ENCODE measurements around the gene ARL5B.

The ARL5B gene

DNA sequence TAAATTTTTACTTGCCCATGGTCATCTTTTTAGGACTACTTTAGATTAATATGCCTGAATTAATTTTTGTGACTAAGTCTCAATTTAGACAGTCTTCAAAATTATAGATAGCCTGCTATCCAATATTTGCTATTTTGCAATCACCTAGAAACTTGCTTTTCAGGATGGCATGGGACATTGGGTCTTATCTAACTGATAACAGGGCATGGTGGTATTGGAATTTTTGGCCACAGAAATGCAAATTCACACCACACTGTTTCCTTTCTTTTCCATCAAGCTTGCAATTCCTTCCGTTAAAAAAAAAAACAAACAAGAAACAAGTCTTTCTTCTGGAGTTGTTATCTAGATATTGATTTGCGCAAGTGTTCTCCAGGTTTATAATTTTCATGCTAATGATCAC, 8.8 kb downstream of the ARL5B start:
- DNase-seq (ENCODE audit: low read depth), result no peak
- H3K4me3 ChIP-seq (ENCODE audit: control insufficient read depth, low read depth, low read length), result no peak overlapping the region
- TF ChIP-seq, protein P1, sequence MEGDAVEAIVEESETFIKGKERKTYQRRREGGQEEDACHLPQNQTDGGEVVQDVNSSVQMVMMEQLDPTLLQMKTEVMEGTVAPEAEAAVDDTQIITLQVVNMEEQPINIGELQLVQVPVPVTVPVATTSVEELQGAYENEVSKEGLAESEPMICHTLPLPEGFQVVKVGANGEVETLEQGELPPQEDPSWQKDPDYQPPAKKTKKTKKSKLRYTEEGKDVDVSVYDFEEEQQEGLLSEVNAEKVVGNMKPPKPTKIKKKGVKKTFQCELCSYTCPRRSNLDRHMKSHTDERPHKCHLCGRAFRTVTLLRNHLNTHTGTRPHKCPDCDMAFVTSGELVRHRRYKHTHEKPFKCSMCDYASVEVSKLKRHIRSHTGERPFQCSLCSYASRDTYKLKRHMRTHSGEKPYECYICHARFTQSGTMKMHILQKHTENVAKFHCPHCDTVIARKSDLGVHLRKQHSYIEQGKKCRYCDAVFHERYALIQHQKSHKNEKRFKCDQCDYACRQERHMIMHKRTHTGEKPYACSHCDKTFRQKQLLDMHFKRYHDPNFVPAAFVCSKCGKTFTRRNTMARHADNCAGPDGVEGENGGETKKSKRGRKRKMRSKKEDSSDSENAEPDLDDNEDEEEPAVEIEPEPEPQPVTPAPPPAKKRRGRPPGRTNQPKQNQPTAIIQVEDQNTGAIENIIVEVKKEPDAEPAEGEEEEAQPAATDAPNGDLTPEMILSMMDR (IDR thresholded peaks at IDR 0.05; ENCODE audit: control insufficient read depth, insufficient read depth, low read depth, low read length, missing control alignments), result no peak

DNA sequence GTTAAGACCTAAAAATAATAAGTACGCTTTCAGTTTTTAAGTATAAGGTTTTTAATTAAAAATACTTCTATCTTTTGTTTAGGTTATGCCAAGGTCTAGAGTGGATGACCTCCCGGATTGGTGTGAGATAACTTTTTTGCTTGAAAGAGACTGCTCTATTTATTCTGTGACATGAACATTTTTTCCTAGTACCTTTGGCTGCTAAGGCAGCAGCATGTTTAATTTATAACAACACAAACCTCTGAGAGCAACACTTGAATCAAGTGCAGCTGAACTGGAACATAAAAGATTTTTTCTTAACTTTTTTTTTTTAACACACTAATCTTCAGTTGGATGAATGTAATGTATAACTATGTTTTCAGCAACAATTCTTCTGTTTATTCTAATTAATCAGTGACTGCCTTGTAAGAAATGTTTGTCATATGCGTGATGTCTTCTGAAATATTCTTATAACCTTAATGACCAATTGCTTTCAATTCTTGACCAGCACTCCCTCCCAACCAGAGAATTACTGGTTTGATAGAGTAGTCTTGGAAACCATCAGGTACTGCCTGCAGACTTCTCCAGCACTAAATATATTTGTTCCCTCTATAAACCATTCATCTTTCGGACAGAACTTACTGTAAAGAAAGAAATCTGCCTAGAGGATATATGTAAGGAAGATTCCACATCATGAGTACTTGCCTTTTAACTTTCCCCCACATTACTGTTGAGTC, 16.0 kb downstream of the ARL5B start:
- no peak overlapping the region for H3K4me3 ChIP-seq (ENCODE audit: control insufficient read depth, low read depth, low read length)
- DNase-seq (ENCODE audit: low read depth), result no peak
- TF ChIP-seq, protein P1 (IDR thresholded peaks at IDR 0.05; ENCODE audit: control insufficient read depth, insufficient read depth, low read depth, low read length, missing control alignments), result no peak

DNA sequence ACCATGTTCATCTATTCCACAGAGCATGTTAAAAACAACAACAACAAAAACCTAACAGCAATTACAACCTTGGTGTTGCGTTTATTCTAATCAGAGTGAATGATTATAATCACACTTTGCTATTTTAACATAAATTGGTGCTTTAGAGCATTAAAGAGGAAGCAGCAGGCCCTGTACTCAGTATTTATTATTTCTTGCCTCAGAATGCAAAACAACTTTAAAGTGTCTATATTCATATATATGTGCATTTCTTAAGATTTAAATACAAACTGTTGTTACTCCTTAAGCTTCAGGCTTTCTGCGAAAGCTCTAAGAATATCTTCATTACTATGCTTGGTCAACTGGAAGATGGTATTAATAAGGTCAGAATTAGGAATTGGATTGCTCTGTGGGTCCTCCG, 21.5 kb downstream of the ARL5B start:
- TF ChIP-seq, protein P1 (IDR thresholded peaks at IDR 0.05; ENCODE audit: control insufficient read depth, insufficient read depth, low read depth, low read length, missing control alignments), result no peak
- DNase-seq (ENCODE audit: low read depth), result no peak
- no peak overlapping the region for H3K4me3 ChIP-seq (ENCODE audit: control insufficient read depth, low read depth, low read length)

DNA sequence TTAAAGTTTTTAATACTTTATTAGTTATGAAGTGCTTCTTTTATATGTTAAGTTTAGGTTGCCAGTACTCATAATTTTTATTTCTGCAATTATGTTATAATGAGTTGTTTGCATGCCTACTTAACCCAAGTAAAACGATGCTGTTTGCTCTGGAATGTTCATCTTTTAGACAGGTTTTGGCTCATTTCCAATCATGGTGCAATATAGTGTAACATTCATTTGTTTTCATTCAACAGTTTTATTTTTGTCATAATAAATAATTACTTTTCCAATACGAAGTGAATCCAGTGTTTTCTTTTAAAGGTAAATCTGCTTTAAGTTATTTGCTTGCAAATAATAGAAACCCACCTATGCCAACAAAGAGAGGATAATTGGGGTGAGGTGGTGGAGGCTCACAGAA, 22.1 kb downstream of the ARL5B start:
- DNase-seq (ENCODE audit: low read depth), result no peak
- H3K4me3 ChIP-seq (ENCODE audit: control insufficient read depth, low read depth, low read length), result no peak overlapping the region
- TF ChIP-seq, protein P1 (IDR thresholded peaks at IDR 0.05; ENCODE audit: control insufficient read depth, insufficient read depth, low read depth, low read length, missing control alignments), result no peak

DNA sequence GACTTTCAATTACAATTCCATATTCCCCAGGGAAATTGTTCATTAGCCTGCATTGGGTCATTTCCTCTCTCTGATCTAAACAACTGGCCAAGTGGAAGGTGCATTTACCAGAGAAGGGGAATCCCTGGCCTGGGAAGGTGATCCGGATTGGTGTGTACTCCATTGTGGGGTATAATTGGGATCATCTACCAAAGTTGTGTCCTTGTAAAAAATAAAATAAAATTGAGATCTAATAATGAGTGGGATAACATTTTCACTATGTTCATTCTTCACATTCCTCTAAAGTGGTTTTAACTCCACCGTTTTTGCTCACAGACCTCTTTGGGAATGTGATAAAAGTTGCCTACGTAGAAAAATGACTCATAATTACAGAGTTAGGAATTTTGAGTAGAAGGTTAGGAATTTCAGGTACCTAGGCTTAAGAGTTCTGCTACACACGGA, 22.8 kb downstream of the ARL5B start:
- H3K4me3 ChIP-seq (ENCODE audit: control insufficient read depth, low read depth, low read length), result no peak overlapping the region

DNA sequence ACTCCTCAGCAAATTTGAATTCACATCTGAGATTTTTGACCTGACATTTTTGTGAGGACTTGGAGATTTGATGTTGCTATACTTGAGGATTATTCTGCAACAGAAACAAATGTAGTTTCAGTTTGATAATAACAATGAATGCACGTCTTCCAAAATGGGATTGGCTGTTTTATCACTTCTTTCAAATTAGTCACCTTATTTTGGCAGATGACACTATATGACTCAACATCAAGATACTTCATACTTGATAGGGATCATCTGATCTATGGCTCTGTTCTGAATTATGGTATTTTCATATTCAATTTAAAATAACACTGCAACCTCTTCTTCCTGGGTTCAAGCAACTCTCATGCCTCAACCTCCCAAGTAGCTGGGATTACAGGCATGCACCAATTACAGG, 24.2 kb downstream of the ARL5B start:
- TF ChIP-seq, protein P1 (IDR thresholded peaks at IDR 0.05; ENCODE audit: control insufficient read depth, insufficient read depth, low read depth, low read length, missing control alignments), result no peak
- no peak overlapping the region for H3K4me3 ChIP-seq (ENCODE audit: control insufficient read depth, low read depth, low read length)
- no peak for DNase-seq (ENCODE audit: low read depth)

More for the DNA sequence above, 22.8 kb downstream of the ARL5B start:
- no peak for DNase-seq (ENCODE audit: low read depth)
- TF ChIP-seq, protein P1 (IDR thresholded peaks at IDR 0.05; ENCODE audit: control insufficient read depth, insufficient read depth, low read depth, low read length, missing control alignments), result no peak
